ENCODE data around the gene SHANK3. TPM values are rescaled to one million over a fixed set of nuclear protein-coding genes. Genes with fewer than 3 reads are reported as not detected.

Gene SHANK3
- total and polyA plus RNA-seq, 2 of the 8 experiments (the other 6 are each of a cell fraction or from before 2014, with no cell fraction given), result 1.5 to 6.0 TPM

GRCh38 chr22:50705851-50706351, 33.3 kb downstream of the SHANK3 start:
- no peak overlapping the region for H2BK5ac ChIP-seq (ENCODE audit: low read depth, low read length)
- H4K8ac ChIP-seq (ENCODE audit: extremely low read depth, insufficient read depth, low read length), result no peak overlapping the region
- H3K36me3 ChIP-seq (ENCODE audit: control insufficient read depth in 2 of 4, insufficient read depth in 4 of 4, low read length in 3 of 4), result no peaks in the 10 kb centered on the region
- TF ChIP-seq ATF3 (IDR thresholded peaks at IDR 0.05; ENCODE audit: insufficient read depth, low read depth, low read length), result no peak
- no peak for TF ChIP-seq CEBPB (IDR thresholded peaks at IDR 0.05; ENCODE audit: low read depth, low read length)
- TF ChIP-seq ATF2 (IDR thresholded peaks at IDR 0.05; ENCODE audit: low read length), result no peak
- TF ChIP-seq SAP30 (IDR thresholded peaks at IDR 0.05; ENCODE audit: insufficient read depth, insufficient replicate concordance, low read length), result no peak
- TF ChIP-seq POU5F1 (IDR thresholded peaks at IDR 0.05; ENCODE audit: low read depth, low read length), result no peak
- no peak for TF ChIP-seq TEAD4 (IDR thresholded peaks at IDR 0.05; ENCODE audit: low read depth, low read length)
- no peak overlapping the region for H2AK5ac ChIP-seq (ENCODE audit: low read depth, low read length)
- H3K79me2 ChIP-seq (ENCODE audit: control insufficient read depth in 1 of 2, insufficient read depth in 2 of 2, low read length in 2 of 2), result no peaks in the 10 kb centered on the region
- H3K4me2 ChIP-seq (ENCODE audit: insufficient read depth in 1 of 2, low read depth in 2 of 2, low read length in 2 of 2), result no peak overlapping the region
- H4K5ac ChIP-seq (ENCODE audit: insufficient read length, low read depth, low read length), result no peak overlapping the region
- H3K27me3 ChIP-seq (replicated peaks in 1 of 4; ENCODE audit: control insufficient read depth in 3 of 4, extremely low read depth in 1 of 4, insufficient read depth in 3 of 4, low read length in 3 of 4), result no peaks in the 10 kb centered on the region
- no peak overlapping the region for H4K91ac ChIP-seq (replicated peaks; ENCODE audit: insufficient read length, low read length)
- H3K79me1 ChIP-seq (ENCODE audit: low read depth, low read length), result no peaks in the 10 kb centered on the region
- no peak overlapping the region for H3K14ac ChIP-seq (ENCODE audit: insufficient read length)
- no peak overlapping the region for H3K4ac ChIP-seq (replicated peaks; ENCODE audit: insufficient read length, low read depth, low read length)
- H2BK120ac ChIP-seq (replicated peaks; ENCODE audit: low read depth, low read length), result no peak overlapping the region
- no peak overlapping the region for H3K9ac ChIP-seq (replicated peaks in 1 of 4; ENCODE audit: extremely low read depth in 1 of 4, low read depth in 3 of 4, low read length in 3 of 4)
- FAIRE-seq (no peak), DNase-seq (ENCODE audit: low read depth in 1 of 2, low spot score in 2 of 2) (no peak)
- peaks cover 2% of the 10 kb centered on the region; the same call in 1 of the 2 replicates for H3K23me2 ChIP-seq (ENCODE audit: low read depth, low read length)
- 94% methylated on average over 17 of the region's 27 CpGs; no CpG with 5 or more reads in 1 of the 2 experiments for WGBS, 2 experiments (ENCODE audit: extremely low coverage in 1 of 2, insufficient coverage in 1 of 2, insufficient read length in 1 of 2, insufficient replicate concordance in 2 of 2, low coverage in 1 of 2, low lambda C conversion rate in 2 of 2, missing lambda C conversion rate in 1 of 2)
- no peak overlapping the region for H3K56ac ChIP-seq (replicated peaks; ENCODE audit: insufficient read length, low read depth, low read length)
- no peak overlapping the region for H3K27ac ChIP-seq (ENCODE audit: low read depth, low read length)
- H2BK15ac ChIP-seq (ENCODE audit: low read length), result no peak overlapping the region
- CTCF ChIA-PET (ENCODE audit: partially characterized antibody), result interaction anchor here (0.8 kb wide), 1 partner anchor 85 kb away, joined by 3 read pairs; no protein-coding TSS in a partner anchor
- H2BK20ac ChIP-seq (ENCODE audit: low read length), result no peak overlapping the region
- no peak overlapping the region for H3K18ac ChIP-seq (ENCODE audit: extremely low read depth, low read length)
- H4K20me1 ChIP-seq (replicated peaks in 1 of 2; ENCODE audit: control insufficient read depth in 1 of 2, insufficient read depth in 2 of 2, low read length in 2 of 2), result peaks cover 3 to 19% of the 10 kb centered on the region in 2 experiments
- H3K4me1 ChIP-seq (replicated peaks in 1 of 4; ENCODE audit: control insufficient read depth in 3 of 4, insufficient read depth in 4 of 4, low read length in 3 of 4), result peaks cover 0 to 8% (median 3%) of the 10 kb centered on the region in 4 experiments; a peak in 4 of 7 replicates
- POLR2A ChIA-PET (ENCODE audit: partially characterized antibody), result no interaction called here
- no peak overlapping the region for H3K4me3 ChIP-seq (ENCODE audit: extremely low read depth in 1 of 4, insufficient read depth in 2 of 4, low read depth in 3 of 4, low read length in 4 of 4)
- H2BK12ac ChIP-seq (ENCODE audit: low read depth, low read length), result no peak overlapping the region
- H2AFZ ChIP-seq (ENCODE audit: low read length), result no peak overlapping the region
- no peaks in the 10 kb centered on the region for H3K9me3 ChIP-seq (ENCODE audit: insufficient read depth in 2 of 2, low read depth in 1 of 2, low read length in 1 of 2)
- H3K23ac ChIP-seq (ENCODE audit: insufficient read length), result no peak overlapping the region
